ENCODE results near the gene CEACAM1. TPM values are rescaled to one million over a fixed set of nuclear protein-coding genes. Genes with fewer than 3 reads are reported as not detected.
A peak's percentile ranks its signal among the peaks of the same experiment; 100 is the strongest.

Gene CEACAM1
- total RNA-seq, 1 experiment from 2014 or later: 2.4 TPM

GRCh38 chr19:42542791-42543190 is 14.5 kb upstream of the CEACAM1 start:
- Histone ChIP-seq H3K27ac (ENCODE audit: low read length) (no peak overlapping the region), H3K4me3 (ENCODE audit: low read depth in 2 of 2, low read length in 2 of 2) (no peak overlapping the region), H3K9me3 (ENCODE audit: control insufficient read depth, insufficient read depth, low read depth, low read length) (no peaks in the 10 kb centered on the region), H3K4me1 (ENCODE audit: control insufficient read depth, insufficient read depth, low read length) (no peaks in the 10 kb centered on the region), H3K27me3 (ENCODE audit: control insufficient read depth, insufficient read depth, low read length) (no peaks in the 10 kb centered on the region), H3K36me3 (ENCODE audit: control insufficient read depth, insufficient read depth, low read length) (no peaks in the 10 kb centered on the region)
- BruUV-seq (replicated peaks): no TSS peak
- TF ChIP-seq POLR2AphosphoS5 (IDR thresholded peaks at IDR 0.05; ENCODE audit: low read depth, low read length) (no peak), CTCF (IDR thresholded peaks at IDR 0.05) (peak; percentile 9; the same call in 1 of the 2 replicates), SIN3A (IDR thresholded peaks at IDR 0.05; ENCODE audit: borderline replicate concordance, insufficient read depth, low read depth, low read length) (no peak)
- CTCF ChIA-PET: no interaction called here
- DNase-seq (ENCODE audit: low read depth, low spot score) (no peak), ATAC-seq (no peak)
- in situ Hi-C loops (cut with HindIII; ENCODE audit: low pct_unique_long_range_greater_than_20kb, low sequenced_read_pairs): no loop called here
- intact Hi-C loops (cut with micrococcal nuclease; ENCODE audit: unreplicated experiment): loop anchor here (5.0 kb wide), 1 partner anchor 90 kb away; no protein-coding TSS in a partner anchor
- POLR2A ChIA-PET: no interaction called here

- Histone ChIP-seq H3K27me3 (ENCODE audit: control insufficient read depth, insufficient read depth, low read length) (no peaks in the 10 kb centered on the region), H3K4me3 (ENCODE audit: low read depth in 2 of 2, low read length in 2 of 2) (no peak overlapping the region), H3K9me3 (ENCODE audit: control insufficient read depth, insufficient read depth, low read depth, low read length) (no peaks in the 10 kb centered on the region), H3K36me3 (ENCODE audit: control insufficient read depth, insufficient read depth, low read length) (no peaks in the 10 kb centered on the region), H3K27ac (ENCODE audit: low read length) (no peak overlapping the region), H3K4me1 (ENCODE audit: control insufficient read depth, insufficient read depth, low read length) (no peaks in the 10 kb centered on the region)
- ChIA-PET POLR2A (no interaction called here), CTCF (interaction anchor here (0.6 kb wide), 1 partner anchor 22 kb away, joined by 4 read pairs; no protein-coding TSS in a partner anchor)
- BruUV-seq (replicated peaks): no TSS peak
- in situ Hi-C loops (cut with HindIII; ENCODE audit: low pct_unique_long_range_greater_than_20kb, low sequenced_read_pairs): no loop called here
- ATAC-seq (no peak), DNase-seq (ENCODE audit: low read depth, low spot score) (no peak)
- TF ChIP-seq SIN3A (IDR thresholded peaks at IDR 0.05; ENCODE audit: borderline replicate concordance, insufficient read depth, low read depth, low read length) (no peak), TCF7L2 (IDR thresholded peaks at IDR 0.05; ENCODE audit: low read depth, low read length) (no peak), POLR2AphosphoS5 (IDR thresholded peaks at IDR 0.05; ENCODE audit: low read depth, low read length) (no peak), CTCF (IDR thresholded peaks at IDR 0.05) (no peak), REST (IDR thresholded peaks at IDR 0.05; ENCODE audit: insufficient read depth in 1 of 2, low read depth in 2 of 2, low read length in 1 of 2) (no peak)
- intact Hi-C loops (cut with micrococcal nuclease; ENCODE audit: unreplicated experiment): loop anchor here (5.0 kb wide), 1 partner anchor 88 kb away; no protein-coding TSS in a partner anchor
Observed at GRCh38 chr19:42540071-42540553, 11.8 kb upstream of the CEACAM1 start.
